ENCODE data around the gene USP8. TPM values are rescaled to one million over a fixed set of nuclear protein-coding genes. Genes with fewer than 3 reads are reported as not detected.
"Not testable (repeated sequence)": the region's sequence is repeated elsewhere in the genome, so short reads cannot be mapped to it uniquely, and the experiment has no call there.

USP8 gene
- total RNA-seq (ENCODE audit: low replicate concordance), result 47.7 and 78.8 TPM in 2 replicates

DNA sequence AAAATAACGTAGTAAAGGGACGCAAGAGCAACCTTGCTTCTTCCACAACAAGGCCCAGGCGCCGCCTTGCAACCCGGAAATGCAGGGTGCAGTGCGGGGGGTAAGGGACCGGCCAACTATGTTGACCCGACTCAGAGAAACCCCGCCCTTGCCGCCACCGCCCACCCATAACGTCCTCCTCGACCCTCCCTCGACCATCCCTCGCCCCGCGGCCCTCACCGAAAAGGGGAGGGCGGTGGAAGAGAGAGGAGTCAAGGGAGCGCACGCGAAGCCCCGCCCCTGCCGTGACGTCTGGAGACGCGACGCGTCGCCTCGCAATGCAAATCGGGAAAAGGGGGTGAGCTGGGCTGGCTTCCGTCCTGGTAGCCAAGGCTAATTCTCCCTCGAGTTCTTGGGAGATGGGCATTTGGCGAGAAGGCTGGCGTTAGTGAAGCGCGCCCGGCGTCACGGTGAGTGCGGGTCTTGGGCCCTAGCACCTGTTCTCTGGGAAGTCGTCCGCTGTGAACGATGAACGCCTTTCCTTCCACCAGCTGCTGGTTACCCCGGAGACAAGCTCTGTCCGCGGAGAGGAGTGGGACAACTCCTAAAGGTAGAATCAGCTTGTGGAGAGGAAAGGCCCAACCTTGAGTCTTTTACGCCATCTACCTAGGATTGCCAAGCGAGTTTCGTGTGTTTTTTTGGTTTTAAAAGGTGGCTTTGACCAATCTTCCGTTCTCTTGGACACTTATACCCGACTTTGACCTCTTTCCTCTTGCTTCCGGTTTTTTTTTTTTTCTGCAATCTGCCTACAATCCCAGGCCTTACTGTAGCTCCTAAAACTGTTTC lies at the start of gene USP8:
USP8 (plus strand) TSS at position 340 of the 825 bp plus-strand sequence. CDS start 14,669 bp downstream, outside the sequence.
- Mint-ChIP-seq H3K4me1 (peaks cover 13% of the 10 kb centered on the region), H3K4me3 (peak within 1 kb of the TSS; percentile 93), H3K27me3 (ENCODE audit: insufficient read depth, low read depth) (peaks cover 3% of the 10 kb centered on the region), H3K9me3 (no peaks in the 10 kb centered on the region), H3K27ac (peak within 1 kb of the TSS; percentile 93), H3K36me3 (no peaks in the 10 kb centered on the region)
- H3K4me3 ChIP-seq, result peak within 1 kb of the TSS; percentile 91
- no peaks in the 10 kb centered on the region for H3K36me3 ChIP-seq
- H3K9ac ChIP-seq, result peak within 1 kb of the TSS; percentile 93
- no peaks in the 10 kb centered on the region for H3K9me3 ChIP-seq (ENCODE audit: low read depth)
- H3K27me3 ChIP-seq, result no peaks in the 10 kb centered on the region
- peaks cover 50% of the 10 kb centered on the region for H3K79me2 ChIP-seq (ENCODE audit: low read depth)
- DNase-seq (ENCODE audit: low spot score), result peak; percentile 100
- peak within 1 kb of the TSS; percentile 84 for H3K27ac ChIP-seq
- peaks cover 18% of the 10 kb centered on the region for H4K20me1 ChIP-seq (ENCODE audit: low read depth)
- peak within 1 kb of the TSS; percentile 95 for H3K4me2 ChIP-seq
- peaks cover 12% of the 10 kb centered on the region for H3K4me1 ChIP-seq
- peaks cover 12% of the 10 kb centered on the region for H3F3A ChIP-seq (ENCODE audit: low read depth)
- H2AFZ ChIP-seq (replicated peaks), result peak within 1 kb of the TSS; percentile 88
- TF ChIP-seq EZH2 (IDR thresholded peaks at IDR 0.05), result no peak
- no peak for TF ChIP-seq EZH2phosphoT487 (IDR thresholded peaks at IDR 0.05)
- TF ChIP-seq, protein P1, sequence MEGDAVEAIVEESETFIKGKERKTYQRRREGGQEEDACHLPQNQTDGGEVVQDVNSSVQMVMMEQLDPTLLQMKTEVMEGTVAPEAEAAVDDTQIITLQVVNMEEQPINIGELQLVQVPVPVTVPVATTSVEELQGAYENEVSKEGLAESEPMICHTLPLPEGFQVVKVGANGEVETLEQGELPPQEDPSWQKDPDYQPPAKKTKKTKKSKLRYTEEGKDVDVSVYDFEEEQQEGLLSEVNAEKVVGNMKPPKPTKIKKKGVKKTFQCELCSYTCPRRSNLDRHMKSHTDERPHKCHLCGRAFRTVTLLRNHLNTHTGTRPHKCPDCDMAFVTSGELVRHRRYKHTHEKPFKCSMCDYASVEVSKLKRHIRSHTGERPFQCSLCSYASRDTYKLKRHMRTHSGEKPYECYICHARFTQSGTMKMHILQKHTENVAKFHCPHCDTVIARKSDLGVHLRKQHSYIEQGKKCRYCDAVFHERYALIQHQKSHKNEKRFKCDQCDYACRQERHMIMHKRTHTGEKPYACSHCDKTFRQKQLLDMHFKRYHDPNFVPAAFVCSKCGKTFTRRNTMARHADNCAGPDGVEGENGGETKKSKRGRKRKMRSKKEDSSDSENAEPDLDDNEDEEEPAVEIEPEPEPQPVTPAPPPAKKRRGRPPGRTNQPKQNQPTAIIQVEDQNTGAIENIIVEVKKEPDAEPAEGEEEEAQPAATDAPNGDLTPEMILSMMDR (IDR thresholded peaks at IDR 0.05), result no peak

DNA sequence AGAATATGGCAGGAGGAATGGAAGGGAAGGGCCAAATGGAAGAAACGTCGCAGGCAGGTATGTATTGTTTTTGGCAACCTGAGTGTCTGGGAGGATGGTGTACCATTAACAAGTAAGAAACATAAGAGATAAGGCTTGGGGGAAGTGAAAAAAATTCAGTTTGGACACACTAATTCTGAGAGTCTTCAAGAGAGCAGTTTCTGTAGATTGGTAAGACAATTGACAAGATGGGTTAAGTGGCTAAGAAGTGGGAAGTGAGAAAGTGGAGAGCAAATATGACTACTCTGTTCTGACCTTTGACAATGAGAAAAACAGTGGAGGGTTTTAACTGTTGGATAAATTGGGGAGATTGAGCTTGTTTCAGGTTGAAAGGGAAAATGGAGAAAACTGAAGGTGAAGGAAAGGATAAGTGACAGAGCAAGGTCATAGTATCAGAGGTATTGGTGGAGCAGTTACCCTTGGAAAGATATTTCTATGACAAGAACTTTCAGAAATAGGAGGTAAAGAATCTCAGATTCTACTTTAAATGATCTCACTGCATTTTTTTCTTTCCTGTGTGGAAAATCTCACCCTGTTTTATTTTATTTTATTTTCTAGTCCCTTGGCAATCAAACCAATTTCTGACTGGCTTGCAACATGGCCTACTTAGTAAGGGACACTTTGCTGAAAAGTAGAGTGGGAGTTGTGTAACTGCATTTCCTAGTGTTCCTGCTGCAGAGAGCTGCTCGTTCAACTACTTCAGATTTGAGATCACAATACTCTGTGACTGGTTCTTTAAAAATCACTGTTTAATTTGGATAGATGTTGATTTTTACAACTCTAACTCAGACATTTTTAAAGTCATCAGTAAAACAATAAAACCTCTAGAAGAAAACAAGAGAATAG lies 46.1 kb upstream of the USP8 start:
- Histone ChIP-seq H3K27me3 (no peaks in the 10 kb centered on the region), H3K9me3 (ENCODE audit: low read depth) (no peaks in the 10 kb centered on the region), H3F3A (ENCODE audit: low read depth) (no peaks in the 10 kb centered on the region), H2AFZ (replicated peaks) (no peak overlapping the region), H3K27ac (no peak overlapping the region), H3K9ac (no peak overlapping the region), H4K20me1 (ENCODE audit: low read depth) (no peaks in the 10 kb centered on the region), H3K79me2 (ENCODE audit: low read depth) (no peaks in the 10 kb centered on the region), H3K4me2 (no peak overlapping the region), H3K4me1 (no peaks in the 10 kb centered on the region), H3K36me3 (no peaks in the 10 kb centered on the region), H3K4me3 (no peak overlapping the region)
- DNase-seq (ENCODE audit: low spot score), result no peak
- Mint-ChIP-seq H3K36me3 (no peaks in the 10 kb centered on the region), H3K27ac (no peak overlapping the region), H3K4me3 (no peak overlapping the region), H3K4me1 (no peaks in the 10 kb centered on the region), H3K9me3 (no peaks in the 10 kb centered on the region), H3K27me3 (ENCODE audit: insufficient read depth, low read depth) (no peaks in the 10 kb centered on the region)
- TF ChIP-seq EZH2phosphoT487 (IDR thresholded peaks at IDR 0.05), result no peak
- TF ChIP-seq, protein P1 (IDR thresholded peaks at IDR 0.05), result no peak
- no peak for TF ChIP-seq EZH2 (IDR thresholded peaks at IDR 0.05)

DNA sequence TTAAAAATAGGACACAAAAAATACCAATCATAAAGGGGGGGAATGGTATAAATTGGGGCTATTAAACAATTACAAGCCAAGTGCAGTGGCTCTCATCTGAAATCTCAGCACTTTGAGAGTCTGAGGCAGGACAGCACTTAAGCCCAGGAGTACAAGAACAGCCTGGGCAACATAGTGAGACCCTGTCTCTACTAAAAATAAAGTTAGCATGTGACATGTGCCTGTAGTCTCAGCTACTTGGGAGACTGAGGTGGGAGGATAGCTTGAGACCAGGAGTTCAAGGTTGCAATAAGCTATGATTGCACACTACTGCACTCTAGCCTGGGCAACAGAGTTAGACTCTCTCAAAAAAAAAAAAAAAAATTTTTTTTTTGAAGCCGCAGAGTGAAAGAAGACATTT lies 45.4 kb upstream of the USP8 start:
- H2AFZ ChIP-seq (replicated peaks), result no peak overlapping the region
- H3F3A ChIP-seq (ENCODE audit: low read depth), result no peaks in the 10 kb centered on the region
- Mint-ChIP-seq H3K27me3 (ENCODE audit: insufficient read depth, low read depth) (no peaks in the 10 kb centered on the region), H3K36me3 (no peaks in the 10 kb centered on the region), H3K27ac (no peak overlapping the region), H3K9me3 (no peaks in the 10 kb centered on the region), H3K4me3 (no peak overlapping the region), H3K4me1 (no peaks in the 10 kb centered on the region)
- no peaks in the 10 kb centered on the region for H3K4me1 ChIP-seq
- H4K20me1 ChIP-seq (ENCODE audit: low read depth), result no peaks in the 10 kb centered on the region
- H3K36me3 ChIP-seq, result no peaks in the 10 kb centered on the region
- H3K27ac ChIP-seq, result no peak overlapping the region
- no peak overlapping the region for H3K4me3 ChIP-seq
- H3K9me3 ChIP-seq (ENCODE audit: low read depth), result no peaks in the 10 kb centered on the region
- H3K79me2 ChIP-seq (ENCODE audit: low read depth), result no peaks in the 10 kb centered on the region
- DNase-seq (ENCODE audit: low spot score), result no peak
- H3K9ac ChIP-seq, result no peak overlapping the region
- TF ChIP-seq, protein P1 (IDR thresholded peaks at IDR 0.05), result no peak
- TF ChIP-seq EZH2 (IDR thresholded peaks at IDR 0.05) (no peak), EZH2phosphoT487 (IDR thresholded peaks at IDR 0.05) (no peak)
- H3K4me2 ChIP-seq, result no peak overlapping the region
- H3K27me3 ChIP-seq, result no peaks in the 10 kb centered on the region

DNA sequence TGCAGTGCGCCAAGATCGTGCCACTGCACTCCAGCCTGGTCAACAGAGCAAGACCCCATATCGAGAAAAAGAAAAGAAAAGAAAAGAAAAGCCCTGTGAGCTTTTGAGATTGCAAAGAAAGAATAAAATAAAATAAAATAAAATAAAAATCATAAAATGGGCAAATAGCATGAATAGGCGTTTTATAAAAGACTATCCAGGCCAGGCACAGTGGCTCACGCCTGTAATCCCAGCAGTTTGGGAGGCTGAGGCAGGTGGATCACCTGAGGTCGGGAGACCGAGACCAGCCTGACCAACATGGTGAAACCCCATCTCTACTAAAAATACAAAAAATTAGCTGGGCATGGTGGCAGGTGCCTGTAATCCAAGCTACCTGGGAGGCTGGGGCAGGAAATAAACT lies 44.8 kb upstream of the USP8 start:
- not testable (repeated sequence) for H3K27me3 ChIP-seq; DNase-seq (ENCODE audit: low spot score); H3K27ac ChIP-seq; H3F3A ChIP-seq (ENCODE audit: low read depth); H3K4me3 Mint-ChIP-seq; H3K4me1 Mint-ChIP-seq; H3K9me3 ChIP-seq (ENCODE audit: low read depth); H3K9me3 Mint-ChIP-seq; H2AFZ ChIP-seq (replicated peaks); H3K36me3 Mint-ChIP-seq; H3K4me3 ChIP-seq; H3K27ac Mint-ChIP-seq; H3K4me1 ChIP-seq; H3K36me3 ChIP-seq; H3K4me2 ChIP-seq; H3K27me3 Mint-ChIP-seq (ENCODE audit: insufficient read depth, low read depth); H4K20me1 ChIP-seq (ENCODE audit: low read depth); H3K79me2 ChIP-seq (ENCODE audit: low read depth); H3K9ac ChIP-seq

Data from neural progenitor cell (in vitro differentiated cells).